Loucy (cell line): ENCODE measurements around the gene PALLD.

Experiments
- H2AFZ ChIP-seq: fragments of 200-600 bp; sonication (generic); 2 replicates; pipeline ENCODE4 v1.6.0; 2016; ENCODE audit warnings: antibody characterized with exemption, mild to moderate bottlenecking, low read length, moderate library complexity
- H3F3A ChIP-seq: fragments of 200-600 bp; 2 replicates; pipeline ENCODE4 v1.6.0; 2016; ENCODE audit warnings: antibody characterized with exemption, low read depth, mild to moderate bottlenecking
- H3K27me3 ChIP-seq: fragments of 200-600 bp; sonication (generic); 2 replicates; pipeline ENCODE4 v1.6.1; 2014; ENCODE audit warnings: low read length, mild to moderate bottlenecking; ENCODE audit not compliant: insufficient read depth, poor library complexity, severe bottlenecking
- H3K36me3 ChIP-seq: fragments of 200-600 bp; sonication (generic); 2 replicates; pipeline ENCODE4 v1.6.1; 2016; ENCODE audit warnings: low read length; ENCODE audit not compliant: insufficient read depth
- H3K4me1 ChIP-seq: fragments of 200-600 bp; sonication (generic); 2 replicates; pipeline ENCODE4 v1.5.1; 2014; ENCODE audit warnings: low read length, mild to moderate bottlenecking; ENCODE audit not compliant: insufficient read depth, poor library complexity, severe bottlenecking
- H3K4me2 ChIP-seq: fragments of 200-600 bp; sonication (generic); 2 replicates; pipeline ENCODE4 v1.6.0; 2014; ENCODE audit warnings: antibody characterized with exemption, low read length, low read depth, mild to moderate bottlenecking; ENCODE audit not compliant: poor library complexity, severe bottlenecking
- H3K4me3 ChIP-seq: fragments of 200-600 bp; sonication (generic); 2 replicates; pipeline ENCODE4 v1.5.1; 2014; ENCODE audit warnings: low read length, mild to moderate bottlenecking, mixed read lengths; ENCODE audit not compliant: poor library complexity, severe bottlenecking
- H3K79me2 ChIP-seq: fragments of 200-600 bp; sonication (generic); 2 replicates; pipeline ENCODE4 v1.6.1; 2014; ENCODE audit warnings: low read length; ENCODE audit not compliant: insufficient read depth
- H3K9ac ChIP-seq: fragments of 200-600 bp; sonication (generic); 2 replicates; pipeline ENCODE4 v1.6.0; 2014; ENCODE audit warnings: mild to moderate bottlenecking, low read depth, low read length, moderate library complexity; ENCODE audit not compliant: poor library complexity, severe bottlenecking
- H3K9me2 ChIP-seq: fragments of 200-600 bp; sonication (generic); replicated peaks from 2 replicates; pipeline ENCODE4 v1.6.1; 2016; ENCODE audit warnings: low read depth, low read length, mixed read lengths
- H3K9me3 ChIP-seq: fragments of 200-600 bp; sonication (generic); 2 replicates; pipeline ENCODE4 v1.6.1; 2014; ENCODE audit warnings: mild to moderate bottlenecking, antibody characterized with exemption, low read length, low read depth; ENCODE audit not compliant: insufficient read depth
- H4K20me1 ChIP-seq: fragments of 200-600 bp; sonication (generic); 2 replicates; pipeline ENCODE4 v1.6.0; 2014; ENCODE audit warnings: antibody characterized with exemption, low read length, mild to moderate bottlenecking; ENCODE audit not compliant: insufficient read depth, poor library complexity, severe bottlenecking
- EZH2phosphoT487 ChIP-seq: fragments of 200-600 bp; IDR thresholded peaks from 2 replicates; pipeline ENCODE4 v1.6.1; 2018; ENCODE audit warnings: antibody characterized with exemption, mild to moderate bottlenecking, moderate library complexity, borderline replicate concordance
- TF ChIP-seq, protein P1 (sequence below): fragments of 200-600 bp; sonication (generic); conservative IDR thresholded peaks from 2 replicates; pipeline ENCODE4 v1.5.1; 2014; ENCODE audit warnings: mild to moderate bottlenecking, antibody characterized with exemption, low read length

Gene PALLD

DNA sequence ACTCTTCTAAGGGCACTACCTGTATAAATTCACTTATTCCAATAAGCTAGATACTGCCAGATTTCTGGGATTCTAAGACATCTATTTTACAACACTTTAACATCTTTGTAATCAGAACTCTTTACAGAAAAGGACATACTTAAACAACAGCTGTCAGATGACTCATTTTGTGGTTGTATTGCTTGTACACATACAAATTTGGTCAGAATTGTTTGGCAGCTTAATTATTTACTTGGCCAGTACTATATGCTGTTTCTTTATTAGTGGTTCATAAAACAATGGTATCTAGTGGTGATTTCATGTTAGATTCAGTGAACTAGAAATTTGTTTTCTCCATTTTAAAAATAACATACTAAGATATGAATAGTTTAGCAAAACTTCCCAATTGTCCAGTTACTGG lies 27.2 kb downstream of the PALLD start:
- no peaks in the 10 kb centered on the region for H4K20me1 ChIP-seq
- no peak overlapping the region for H3K4me2 ChIP-seq
- H2AFZ ChIP-seq: no peak overlapping the region
- H3K9me3 ChIP-seq: no peaks in the 10 kb centered on the region
- no peak overlapping the region for H3K4me3 ChIP-seq
- TF ChIP-seq EZH2phosphoT487: no peak
- TF ChIP-seq, protein P1, sequence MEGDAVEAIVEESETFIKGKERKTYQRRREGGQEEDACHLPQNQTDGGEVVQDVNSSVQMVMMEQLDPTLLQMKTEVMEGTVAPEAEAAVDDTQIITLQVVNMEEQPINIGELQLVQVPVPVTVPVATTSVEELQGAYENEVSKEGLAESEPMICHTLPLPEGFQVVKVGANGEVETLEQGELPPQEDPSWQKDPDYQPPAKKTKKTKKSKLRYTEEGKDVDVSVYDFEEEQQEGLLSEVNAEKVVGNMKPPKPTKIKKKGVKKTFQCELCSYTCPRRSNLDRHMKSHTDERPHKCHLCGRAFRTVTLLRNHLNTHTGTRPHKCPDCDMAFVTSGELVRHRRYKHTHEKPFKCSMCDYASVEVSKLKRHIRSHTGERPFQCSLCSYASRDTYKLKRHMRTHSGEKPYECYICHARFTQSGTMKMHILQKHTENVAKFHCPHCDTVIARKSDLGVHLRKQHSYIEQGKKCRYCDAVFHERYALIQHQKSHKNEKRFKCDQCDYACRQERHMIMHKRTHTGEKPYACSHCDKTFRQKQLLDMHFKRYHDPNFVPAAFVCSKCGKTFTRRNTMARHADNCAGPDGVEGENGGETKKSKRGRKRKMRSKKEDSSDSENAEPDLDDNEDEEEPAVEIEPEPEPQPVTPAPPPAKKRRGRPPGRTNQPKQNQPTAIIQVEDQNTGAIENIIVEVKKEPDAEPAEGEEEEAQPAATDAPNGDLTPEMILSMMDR: no peak
- no peaks in the 10 kb centered on the region for H3F3A ChIP-seq
- H3K36me3 ChIP-seq: no peaks in the 10 kb centered on the region
- H3K4me1 ChIP-seq: peaks cover 8% of the 10 kb centered on the region
- H3K9me2 ChIP-seq: no peaks in the 10 kb centered on the region
- no peaks in the 10 kb centered on the region for H3K79me2 ChIP-seq
- H3K27me3 ChIP-seq: no peaks in the 10 kb centered on the region
- no peak overlapping the region for H3K9ac ChIP-seq

DNA sequence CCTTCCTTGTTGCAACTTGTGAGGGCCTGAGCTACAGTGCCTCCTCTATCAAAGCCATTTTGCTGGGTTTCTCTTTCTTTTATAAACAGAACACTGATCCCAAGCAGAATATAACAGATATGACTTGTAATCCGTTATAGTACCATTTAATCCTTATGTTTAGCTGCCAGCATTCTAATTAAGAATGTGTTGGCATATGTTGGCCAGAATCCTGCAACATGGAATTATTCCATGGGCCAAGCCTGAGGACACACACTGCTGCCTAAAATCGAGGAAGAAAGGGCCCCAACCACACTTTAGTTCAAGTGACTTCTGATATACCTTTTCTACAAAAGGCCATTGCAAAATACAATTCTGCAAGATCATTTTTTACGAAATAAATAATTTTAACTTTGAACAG lies 28.0 kb downstream of the PALLD start:
- H3K36me3 ChIP-seq: no peaks in the 10 kb centered on the region
- no peaks in the 10 kb centered on the region for H3K79me2 ChIP-seq
- no peak overlapping the region for H3K9ac ChIP-seq
- H3K9me2 ChIP-seq: no peaks in the 10 kb centered on the region
- no peaks in the 10 kb centered on the region for H3K27me3 ChIP-seq
- H3K9me3 ChIP-seq: no peaks in the 10 kb centered on the region
- H3K4me3 ChIP-seq: no peak overlapping the region
- H4K20me1 ChIP-seq: no peaks in the 10 kb centered on the region
- no peak overlapping the region for H3K4me2 ChIP-seq
- TF ChIP-seq, protein P1: no peak
- no peak for TF ChIP-seq EZH2phosphoT487
- peaks cover 8% of the 10 kb centered on the region for H3K4me1 ChIP-seq
- H3F3A ChIP-seq: no peaks in the 10 kb centered on the region
- no peak overlapping the region for H2AFZ ChIP-seq

DNA sequence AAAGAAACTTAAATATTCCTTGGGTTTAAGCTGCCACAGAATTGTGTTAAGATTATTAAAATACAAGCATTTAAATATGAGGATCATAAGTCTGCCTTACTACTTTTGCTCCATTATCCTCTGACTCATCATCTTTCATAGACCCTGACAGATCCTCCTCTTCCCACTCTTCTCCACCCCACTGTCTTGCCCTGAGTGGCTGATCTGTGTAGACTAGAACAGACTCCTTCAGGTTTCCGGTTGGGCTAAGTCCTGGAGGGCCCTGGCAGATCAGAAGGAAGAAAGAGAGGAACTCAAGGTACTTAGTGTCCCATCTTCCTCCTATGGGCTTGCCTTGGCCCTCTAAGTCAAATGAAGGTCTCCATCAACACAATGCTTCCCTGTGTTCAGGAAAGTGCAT lies 30.7 kb downstream of the PALLD start:
- Histone ChIP-seq H3K4me1 (peaks cover 8% of the 10 kb centered on the region), H4K20me1 (no peaks in the 10 kb centered on the region), H3K79me2 (no peaks in the 10 kb centered on the region), H3K9ac (no peak overlapping the region), H3K9me2 (no peaks in the 10 kb centered on the region), H2AFZ (no peak overlapping the region), H3K4me3 (no peak overlapping the region), H3K9me3 (no peaks in the 10 kb centered on the region), H3K4me2 (no peak overlapping the region), H3F3A (no peaks in the 10 kb centered on the region), H3K27me3 (no peaks in the 10 kb centered on the region), H3K36me3 (no peaks in the 10 kb centered on the region)
- TF ChIP-seq, protein P1: no peak
- no peak for TF ChIP-seq EZH2phosphoT487
